NOMO-1 treated with DMSO at 0.1 percent for 48 hours (cell line): Measurements from ENCODE around the gene NBEAL2.
"Not testable (repeated sequence)": the region's sequence is repeated elsewhere in the genome, so short reads cannot be mapped to it uniquely, and the experiment has no call there.

ENCODE experiments used
- DNase-seq: peaks from one replicate; lab custom pipeline; 2025; ENCODE audit not compliant: unreplicated experiment; lab: John Stamatoyannopoulos, UW

The NBEAL2 gene

GRCh38 chr3:47011371-47011770 is 31.9 kb downstream of the NBEAL2 start:
- DNase-seq, result no peak

- no peak for DNase-seq
These were observed 33.1 kb downstream of the NBEAL2 start for GRCh38 chr3:47012342-47013230.

- no peak for DNase-seq
These were observed 33.8 kb downstream of the NBEAL2 start for GRCh38 chr3:47013231-47013630.

GRCh38 chr3:47014036-47014435 is 34.6 kb downstream of the NBEAL2 start:
- DNase-seq, result no peak

DNA sequence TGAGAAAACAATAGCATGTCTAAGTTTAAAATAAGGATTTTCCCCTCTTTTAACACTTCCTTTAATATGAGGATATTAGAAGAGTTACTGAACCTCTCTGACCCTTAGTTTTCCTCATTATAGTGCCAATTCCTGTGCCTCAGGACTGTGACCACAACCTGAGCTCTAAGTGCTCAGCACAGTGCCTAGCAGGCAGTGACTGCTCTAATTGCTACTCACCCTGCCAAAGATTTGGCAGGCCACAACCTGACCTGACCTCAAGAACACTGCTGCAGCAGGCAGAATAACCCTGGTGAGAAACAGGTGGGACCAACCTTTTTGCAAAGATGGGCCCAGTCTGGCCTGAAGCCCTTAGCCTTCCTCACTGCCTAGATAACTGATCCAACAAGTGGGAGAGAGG is 35.7 kb downstream of the NBEAL2 start:
- no peak for DNase-seq

DNA sequence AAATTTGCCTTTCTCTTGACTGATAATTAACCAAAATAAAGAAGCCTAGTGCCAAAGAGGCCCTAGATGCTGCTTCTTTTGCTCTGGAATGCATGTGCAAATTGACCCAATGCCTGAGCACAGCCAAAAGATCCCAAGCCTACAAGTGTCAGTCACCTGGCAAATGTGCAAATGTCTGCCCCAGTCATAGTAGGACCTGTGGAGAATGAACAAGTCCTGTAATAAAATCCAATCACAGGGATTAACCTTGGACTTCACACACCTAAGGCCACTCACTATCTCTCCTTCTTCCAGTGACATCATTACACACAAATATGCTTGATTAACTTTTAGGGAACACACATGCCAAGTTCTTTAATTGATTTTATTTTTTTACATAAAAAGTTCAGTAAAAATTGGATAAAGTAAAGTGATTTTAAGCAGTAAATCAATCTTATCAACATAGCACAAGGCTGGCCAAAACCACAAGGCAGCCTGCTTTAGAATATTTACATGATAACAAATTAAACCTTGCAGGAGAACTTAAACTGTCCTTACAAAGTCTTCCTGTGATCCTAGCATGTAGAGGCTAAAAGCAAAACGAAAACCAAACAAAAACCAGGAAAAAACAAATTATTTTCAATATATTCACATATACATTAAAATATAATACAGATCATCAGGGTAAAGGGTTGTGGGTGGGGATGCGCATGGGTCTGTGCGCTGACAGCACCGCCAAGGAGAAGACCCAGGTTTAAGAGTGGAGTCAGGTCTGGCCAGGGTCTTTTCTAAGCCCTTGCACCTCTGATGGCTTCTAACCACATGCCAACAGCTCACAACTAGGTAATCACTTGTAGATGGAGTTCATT is 36.8 kb downstream of the NBEAL2 start:
- no peak for DNase-seq

DNA sequence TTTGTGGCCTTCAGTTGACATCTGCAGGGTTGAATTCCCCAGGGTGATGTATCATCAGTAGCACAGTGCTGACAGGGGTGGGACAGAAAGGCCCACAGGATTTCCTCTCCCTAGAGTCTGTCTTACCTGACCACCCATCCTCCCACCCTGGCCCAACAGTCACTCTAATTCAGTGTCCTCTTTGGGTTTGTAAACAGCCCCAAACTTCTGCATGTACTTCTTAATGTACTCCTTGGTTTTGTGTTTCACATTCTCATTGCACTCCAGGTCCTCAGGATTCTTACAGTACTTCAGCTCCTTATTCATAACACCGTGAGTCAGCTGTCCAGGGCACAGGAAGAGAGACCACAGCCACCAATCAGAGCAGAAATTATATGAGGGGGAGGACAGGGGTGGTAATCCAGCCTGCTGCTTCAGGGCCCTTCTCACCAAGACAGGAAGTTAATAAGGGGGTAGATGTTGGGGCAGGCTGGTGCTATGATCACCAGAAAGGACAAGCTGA is 37.5 kb downstream of the NBEAL2 start:
- DNase-seq, result peak; percentile 12

DNA sequence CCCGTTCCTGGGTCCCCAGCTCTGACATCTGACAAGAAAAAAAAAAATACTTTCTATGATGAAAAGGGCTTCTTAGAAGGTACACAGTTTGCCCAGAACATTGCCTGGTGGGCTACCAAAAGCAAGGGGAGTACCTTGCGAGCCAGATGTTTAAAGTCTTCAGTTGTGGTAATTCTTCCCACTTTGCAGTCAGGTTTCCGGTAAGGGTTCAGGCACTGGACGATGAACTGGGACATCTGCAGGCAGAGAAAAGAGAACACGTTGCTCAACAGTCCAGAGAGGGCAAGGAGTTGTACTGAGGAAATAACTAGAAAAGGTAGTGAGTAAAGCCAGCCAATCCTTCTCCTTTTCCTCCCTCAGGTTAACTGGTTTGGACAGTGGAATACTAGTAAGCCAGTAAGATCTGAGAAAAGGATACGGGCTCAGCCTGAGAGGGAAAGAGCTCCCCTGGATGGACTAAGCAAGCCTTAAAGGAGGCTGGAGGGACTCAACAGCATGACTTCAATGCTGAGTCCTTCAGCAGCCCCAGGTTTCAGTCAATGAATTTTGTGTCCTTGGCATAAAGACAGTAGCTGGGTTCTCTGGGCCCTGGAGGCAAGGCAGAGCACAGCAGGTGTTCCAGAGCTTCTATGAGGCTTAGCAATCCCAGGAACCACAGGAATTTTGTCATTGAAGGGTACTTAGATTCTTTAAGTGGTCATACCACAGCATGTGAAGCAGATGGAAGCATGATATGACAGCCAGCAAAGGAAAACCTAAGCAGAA is 38.2 kb downstream of the NBEAL2 start:
- no peak for DNase-seq

DNA sequence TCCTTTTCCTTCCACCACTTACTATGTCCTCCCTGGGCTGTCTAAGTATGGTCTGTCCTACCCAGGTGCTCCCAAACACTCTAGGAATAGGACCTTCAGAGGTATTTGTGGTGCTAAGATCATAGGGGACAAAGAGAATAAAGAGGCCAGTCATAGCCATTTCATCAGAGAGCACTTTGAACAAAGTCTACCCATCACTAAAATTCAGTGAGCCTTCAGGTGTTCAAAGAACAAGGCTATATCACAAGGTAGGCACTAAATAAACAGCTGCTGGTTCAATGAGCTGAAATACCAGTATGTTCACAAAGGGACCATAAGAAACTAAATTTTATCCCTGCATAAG is 38.8 kb downstream of the NBEAL2 start:
- DNase-seq, result no peak

DNA sequence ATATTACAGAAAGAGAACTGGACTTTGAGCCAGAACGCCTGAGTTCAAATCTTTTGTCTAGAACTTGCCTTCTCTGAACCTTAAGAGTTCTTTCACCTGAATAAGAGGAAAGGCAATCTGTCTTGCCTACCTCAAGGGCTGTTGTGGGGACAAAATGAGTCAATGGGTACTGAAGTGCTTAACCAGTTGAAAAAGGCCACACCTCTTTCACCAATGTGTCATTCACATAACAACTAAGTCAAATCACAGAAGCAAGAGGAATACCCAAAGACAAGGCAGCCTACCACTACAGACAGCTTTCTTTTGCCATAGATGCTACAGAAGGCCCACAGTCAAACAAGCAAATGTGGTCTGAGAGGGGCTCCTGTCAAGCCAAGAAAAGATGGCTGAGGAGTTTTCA is 39.7 kb downstream of the NBEAL2 start:
- no peak for DNase-seq

DNA sequence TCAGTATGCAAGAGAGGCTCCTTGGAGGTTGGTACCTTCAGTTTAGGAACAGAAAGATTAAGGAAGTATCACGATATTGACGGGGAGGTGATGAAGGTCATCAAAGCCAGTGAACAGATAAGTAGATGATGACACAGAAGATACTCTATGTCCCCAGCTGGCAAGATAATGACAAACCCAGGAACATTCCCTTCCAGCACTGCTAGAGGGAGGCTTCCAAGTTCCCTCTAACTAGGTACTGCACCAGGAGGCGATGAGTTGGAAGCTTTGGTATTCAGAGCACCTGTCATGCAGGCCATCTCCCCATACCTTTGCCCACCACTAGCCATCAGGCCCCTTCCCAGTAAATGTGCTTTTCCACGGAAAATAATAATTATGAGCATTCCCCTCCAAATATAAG is 40.8 kb downstream of the NBEAL2 start:
- no peak for DNase-seq

GRCh38 chr3:47022641-47023071 is 43.2 kb downstream of the NBEAL2 start:
- DNase-seq, result no peak

DNA sequence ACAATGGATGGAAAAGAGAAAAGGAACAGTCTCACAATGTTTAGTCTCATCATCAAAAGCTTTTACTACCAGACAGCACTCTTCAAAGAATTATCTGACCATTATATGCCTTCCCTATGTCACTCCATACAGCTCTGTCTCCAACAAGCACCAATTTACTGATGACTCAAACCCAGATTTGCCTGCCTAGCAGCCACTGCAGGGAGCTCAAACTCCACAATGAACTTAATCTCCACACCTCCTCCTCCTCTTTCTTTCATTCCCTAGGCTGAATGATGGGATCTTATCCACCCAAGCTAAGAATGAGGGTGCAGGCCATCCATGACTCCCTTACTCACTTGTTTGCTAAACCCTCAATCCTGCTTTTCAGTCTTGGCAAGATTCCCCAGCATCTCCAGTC is 45.5 kb downstream of the NBEAL2 start:
- DNase-seq, result no peak

GRCh38 chr3:47026432-47026831 is 47.0 kb downstream of the NBEAL2 start:
- not testable (repeated sequence) for DNase-seq

- no peak for DNase-seq
These were observed 48.7 kb downstream of the NBEAL2 start for GRCh38 chr3:47028146-47028545.

DNA sequence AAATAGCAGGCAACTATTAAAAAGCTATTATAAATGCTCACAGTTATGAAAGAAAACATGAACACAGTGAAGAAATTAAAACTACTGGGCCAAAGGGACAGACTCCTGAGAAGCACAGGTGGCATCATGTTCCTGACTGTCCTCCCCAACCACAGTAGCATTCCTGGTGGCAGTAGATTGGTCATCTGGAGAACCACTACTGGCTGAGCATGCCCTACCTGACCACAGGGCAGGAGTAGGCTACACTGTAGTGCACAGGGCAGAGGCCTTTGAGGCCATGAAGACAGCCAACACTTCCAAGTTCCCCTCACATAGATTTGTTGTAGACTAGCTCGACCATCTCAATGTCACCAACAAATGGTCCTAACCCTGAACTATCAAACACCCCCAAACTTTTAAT is 49.2 kb downstream of the NBEAL2 start:
- DNase-seq, result no peak

- DNase-seq, result peak; percentile 7
These were observed 51.6 kb downstream of the NBEAL2 start for GRCh38 chr3:47031041-47031440.

- no peak for DNase-seq
These were observed 55.5 kb downstream of the NBEAL2 start for GRCh38 chr3:47034868-47035489.

GRCh38 chr3:47035645-47036044 is 56.2 kb downstream of the NBEAL2 start:
- DNase-seq, result no peak

DNA sequence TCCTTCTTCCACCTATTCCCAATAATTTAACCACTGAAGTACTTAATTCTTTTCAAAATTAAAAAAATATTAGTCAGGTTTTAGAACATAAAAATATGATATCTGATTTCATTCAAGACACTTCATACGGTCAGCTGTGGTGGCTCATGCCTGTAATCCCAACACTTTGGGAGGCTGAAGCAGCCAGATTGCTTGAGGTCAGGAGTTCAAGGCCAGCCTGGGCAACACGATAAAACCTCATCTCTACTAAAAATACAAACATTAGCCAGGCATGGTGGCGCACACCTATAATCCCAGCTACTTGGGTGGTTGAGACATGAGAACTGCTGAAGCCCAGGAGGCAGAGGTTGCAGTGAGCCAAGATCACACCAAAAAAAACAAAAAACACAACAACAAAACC is 56.7 kb downstream of the NBEAL2 start:
- DNase-seq, result no peak

- not testable (repeated sequence) for DNase-seq
These were observed 57.8 kb downstream of the NBEAL2 start for GRCh38 chr3:47037302-47037701.
